Neural progenitor cell (in vitro differentiated cells): ENCODE results near the gene CTF1.

ENCODE experiments used
- EZH2 ChIP-seq: fragments of 200-600 bp; sonication (generic); IDR thresholded peaks from 2 replicates; pipeline ENCODE4 v1.6.1; 2017; ENCODE audit warnings: antibody characterized with exemption, mild to moderate bottlenecking, moderate library complexity
- TF ChIP-seq, protein P1 (sequence below): fragments of 200-600 bp; sonication (generic); IDR thresholded peaks from 2 replicates; pipeline ENCODE4 v1.5.1; 2017; ENCODE audit warnings: antibody characterized with exemption, mild to moderate bottlenecking

- TF ChIP-seq, protein P1, sequence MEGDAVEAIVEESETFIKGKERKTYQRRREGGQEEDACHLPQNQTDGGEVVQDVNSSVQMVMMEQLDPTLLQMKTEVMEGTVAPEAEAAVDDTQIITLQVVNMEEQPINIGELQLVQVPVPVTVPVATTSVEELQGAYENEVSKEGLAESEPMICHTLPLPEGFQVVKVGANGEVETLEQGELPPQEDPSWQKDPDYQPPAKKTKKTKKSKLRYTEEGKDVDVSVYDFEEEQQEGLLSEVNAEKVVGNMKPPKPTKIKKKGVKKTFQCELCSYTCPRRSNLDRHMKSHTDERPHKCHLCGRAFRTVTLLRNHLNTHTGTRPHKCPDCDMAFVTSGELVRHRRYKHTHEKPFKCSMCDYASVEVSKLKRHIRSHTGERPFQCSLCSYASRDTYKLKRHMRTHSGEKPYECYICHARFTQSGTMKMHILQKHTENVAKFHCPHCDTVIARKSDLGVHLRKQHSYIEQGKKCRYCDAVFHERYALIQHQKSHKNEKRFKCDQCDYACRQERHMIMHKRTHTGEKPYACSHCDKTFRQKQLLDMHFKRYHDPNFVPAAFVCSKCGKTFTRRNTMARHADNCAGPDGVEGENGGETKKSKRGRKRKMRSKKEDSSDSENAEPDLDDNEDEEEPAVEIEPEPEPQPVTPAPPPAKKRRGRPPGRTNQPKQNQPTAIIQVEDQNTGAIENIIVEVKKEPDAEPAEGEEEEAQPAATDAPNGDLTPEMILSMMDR, result no peak
- peak; percentile 19 for TF ChIP-seq EZH2
These were observed 1.7 kb upstream of the CTF1 start for GRCh38 chr16:30894540-30895368.
